ENCODE results near the gene THAP8. TPM values are rescaled to one million over a fixed set of nuclear protein-coding genes. Genes with fewer than 3 reads are reported as not detected.

Gene THAP8
- total RNA-seq, 1 experiment from 2014 or later: 0.95 TPM

- no peak for TF ChIP-seq CTCF (conservative IDR thresholded peaks at IDR 0.05; ENCODE audit: low read depth, low read length)
- no peak for TF ChIP-seq EZH2 (IDR thresholded peaks at IDR 0.05; ENCODE audit: low read length, unreplicated experiment)
- TF ChIP-seq EZH2phosphoT487 (IDR thresholded peaks at IDR 0.05; ENCODE audit: borderline replicate concordance, low read length): no peak
- H3K27me3 ChIP-seq (ENCODE audit: low read length): no peaks in the 10 kb centered on the region
- no peaks in the 10 kb centered on the region for H3K4me1 ChIP-seq (ENCODE audit: insufficient read depth, low read length)
- H3K27ac ChIP-seq (ENCODE audit: low read length): no peak overlapping the region
- BruUV-seq (replicated peaks): no TSS peak
- no peaks in the 10 kb centered on the region for H3F3A ChIP-seq (ENCODE audit: low read length, unreplicated experiment)
- H3K79me2 ChIP-seq (ENCODE audit: low read length): peaks cover 10% of the 10 kb centered on the region
- POLR2A ChIA-PET (ENCODE audit: unreplicated experiment): no interaction called here
- CTCF ChIA-PET: no interaction called here
- no peak overlapping the region for H2AFZ ChIP-seq (ENCODE audit: low read length)
- H3K9ac ChIP-seq (ENCODE audit: low read length): no peak overlapping the region
- H3K4me2 ChIP-seq (ENCODE audit: low read length): no peak overlapping the region
- DNase-seq (no peak), ATAC-seq (no peak)
- no peaks in the 10 kb centered on the region for H4K20me1 ChIP-seq (ENCODE audit: low read length)
- no peak overlapping the region for H3K4me3 ChIP-seq (ENCODE audit: low read length)
- H3K9me2 ChIP-seq (replicated peaks; ENCODE audit: low read length): no peaks in the 10 kb centered on the region
- H3K36me3 ChIP-seq (ENCODE audit: low read depth, low read length): no peaks in the 10 kb centered on the region
- intact Hi-C loops (cut with micrococcal nuclease): no loop called here
- H3K9me3 ChIP-seq (ENCODE audit: low read length): no peaks in the 10 kb centered on the region
These were observed 63.0 kb downstream of the THAP8 start for GRCh38 chr19:35990771-35991730.

DNA sequence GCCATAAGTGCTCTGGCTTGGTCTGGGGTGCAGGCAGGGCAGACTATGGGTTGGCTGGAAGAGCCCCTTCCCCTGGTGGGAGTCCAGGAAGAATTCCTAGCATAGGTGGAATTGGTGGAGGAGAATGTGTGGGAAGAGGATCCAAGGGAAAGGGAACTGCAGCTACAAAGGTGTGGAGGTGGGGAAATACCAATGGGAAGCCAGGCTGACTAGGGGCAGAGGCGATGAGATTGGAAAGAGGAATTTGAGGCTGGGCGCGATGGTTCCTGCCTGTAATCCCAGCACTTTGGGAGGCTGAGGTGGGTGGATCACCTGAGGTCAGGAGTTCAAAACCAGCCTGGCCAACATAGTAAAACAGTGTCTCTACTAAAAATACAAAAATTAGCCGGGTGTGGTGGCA is 63.9 kb downstream of the THAP8 start:
- ChIA-PET POLR2A (ENCODE audit: unreplicated experiment) (no interaction called here), CTCF (no interaction called here)
- no peaks in the 10 kb centered on the region for H3K4me1 ChIP-seq (ENCODE audit: insufficient read depth, low read length)
- BruUV-seq (replicated peaks): no TSS peak
- no peak overlapping the region for H3K9ac ChIP-seq (ENCODE audit: low read length)
- no peaks in the 10 kb centered on the region for H3K9me2 ChIP-seq (replicated peaks; ENCODE audit: low read length)
- H3K27ac ChIP-seq (ENCODE audit: low read length): no peak overlapping the region
- H3K4me3 ChIP-seq (ENCODE audit: low read length): no peak overlapping the region
- no peaks in the 10 kb centered on the region for H3F3A ChIP-seq (ENCODE audit: low read length, unreplicated experiment)
- no peaks in the 10 kb centered on the region for H4K20me1 ChIP-seq (ENCODE audit: low read length)
- DNase-seq (no peak), ATAC-seq (no peak)
- no peak overlapping the region for H2AFZ ChIP-seq (ENCODE audit: low read length)
- H3K36me3 ChIP-seq (ENCODE audit: low read depth, low read length): no peaks in the 10 kb centered on the region
- no peak overlapping the region for H3K4me2 ChIP-seq (ENCODE audit: low read length)
- H3K27me3 ChIP-seq (ENCODE audit: low read length): no peaks in the 10 kb centered on the region
- no peaks in the 10 kb centered on the region for H3K9me3 ChIP-seq (ENCODE audit: low read length)
- intact Hi-C loops (cut with micrococcal nuclease): no loop called here
- H3K79me2 ChIP-seq (ENCODE audit: low read length): peaks cover 1% of the 10 kb centered on the region; the same call in 1 of the 2 replicates
- TF ChIP-seq EZH2phosphoT487 (IDR thresholded peaks at IDR 0.05; ENCODE audit: borderline replicate concordance, low read length) (no peak), EZH2 (IDR thresholded peaks at IDR 0.05; ENCODE audit: low read length, unreplicated experiment) (no peak), CTCF (conservative IDR thresholded peaks at IDR 0.05; ENCODE audit: low read depth, low read length) (no peak)

DNA sequence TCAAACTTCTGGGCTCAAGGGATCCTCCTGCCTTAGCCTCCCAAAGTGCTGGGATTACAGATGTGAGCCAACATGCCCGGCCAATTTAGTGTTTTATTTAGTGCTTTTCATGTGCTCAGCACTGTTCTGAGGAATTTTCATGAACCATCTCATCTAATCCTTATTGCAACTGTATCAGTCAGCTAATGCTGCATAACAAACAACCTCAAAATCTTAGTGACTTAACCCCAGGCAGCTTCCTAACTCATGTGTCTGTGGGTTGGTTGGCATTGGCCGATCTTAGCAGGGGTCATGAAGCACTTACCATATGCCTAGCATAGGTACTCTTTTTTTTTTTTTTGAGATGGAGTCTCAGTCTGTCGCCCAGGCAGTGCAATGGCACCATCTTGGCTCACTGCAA is 65.3 kb downstream of the THAP8 start:
- POLR2A ChIA-PET (ENCODE audit: unreplicated experiment): no interaction called here
- no peaks in the 10 kb centered on the region for H3K9me2 ChIP-seq (replicated peaks; ENCODE audit: low read length)
- H3K9ac ChIP-seq (ENCODE audit: low read length): no peak overlapping the region
- no peak overlapping the region for H2AFZ ChIP-seq (ENCODE audit: low read length)
- no peaks in the 10 kb centered on the region for H3K79me2 ChIP-seq (ENCODE audit: low read length)
- H3K4me1 ChIP-seq (ENCODE audit: insufficient read depth, low read length): no peaks in the 10 kb centered on the region
- no peak overlapping the region for H3K4me2 ChIP-seq (ENCODE audit: low read length)
- H3K9me3 ChIP-seq (ENCODE audit: low read length): no peaks in the 10 kb centered on the region
- H3K27ac ChIP-seq (ENCODE audit: low read length): no peak overlapping the region
- H3K27me3 ChIP-seq (ENCODE audit: low read length): no peaks in the 10 kb centered on the region
- DNase-seq: no peak
- no peaks in the 10 kb centered on the region for H3K36me3 ChIP-seq (ENCODE audit: low read depth, low read length)
- H3K4me3 ChIP-seq (ENCODE audit: low read length): no peak overlapping the region
- no TSS peak for BruUV-seq (replicated peaks)
- H4K20me1 ChIP-seq (ENCODE audit: low read length): no peaks in the 10 kb centered on the region
- CTCF ChIA-PET: interaction anchor here (0.7 kb wide), 1 partner anchor 81 kb away, joined by 3 read pairs; no protein-coding TSS in a partner anchor
- intact Hi-C loops (cut with micrococcal nuclease): no loop called here
- TF ChIP-seq CTCF (conservative IDR thresholded peaks at IDR 0.05; ENCODE audit: low read depth, low read length) (no peak), EZH2 (IDR thresholded peaks at IDR 0.05; ENCODE audit: low read length, unreplicated experiment) (no peak), EZH2phosphoT487 (IDR thresholded peaks at IDR 0.05; ENCODE audit: borderline replicate concordance, low read length) (no peak)
- ATAC-seq: no peak
- H3F3A ChIP-seq (ENCODE audit: low read length, unreplicated experiment): no peaks in the 10 kb centered on the region

Measured in PC-3 (cell line).